IMR-90 (cell line): ENCODE measurements around the gene TMEM40. TPM values are rescaled to one million over a fixed set of nuclear protein-coding genes. Genes with fewer than 3 reads are reported as not detected.
"Not testable (repeated sequence)": the region's sequence is repeated elsewhere in the genome, so short reads cannot be mapped to it uniquely, and the experiment has no call there.

Experiments used
- ATAC-seq: fragments of 200-7000 bp; cut with Tn5 transposase; 2 replicates; pipeline ENCODE4 v1.9.1; 2020; ENCODE audit warnings: low read depth, mild to moderate bottlenecking, moderate library complexity
- BruUV-seq: library from RNA; stranded (reverse); fragments of 400-500 nt; replicated peaks from 2 replicates; lab custom pipeline; 2021; lab: Mats Ljungman, UMichigan
- CTCF ChIA-PET: fragments of 300-600 bp; formaldehyde crosslinking; extraction: SDS; loops from one replicate; lab custom pipeline; 2021; ENCODE audit warnings: antibody characterized with exemption; lab: Yijun Ruan, JAX
- POLR2A ChIA-PET: fragments of 300-600 bp; sonication (Branson Sonifier 250); formaldehyde crosslinking; loops from one replicate; lab custom pipeline; 2022; ENCODE audit warnings: antibody characterized with exemption; ENCODE audit not compliant: unreplicated experiment; lab: Charles Lee
- DNase-seq: peaks from one replicate; pipeline ENCODE4 v3.0.0; 2013
- H2AFZ ChIP-seq: replicated peaks from 2 replicates; pipeline ENCODE3; 2013; ENCODE audit warnings: low read length, mild to moderate bottlenecking; ENCODE audit not compliant: poor library complexity
- H2AK5ac ChIP-seq: 2 replicates; pipeline ENCODE4 v1.6.1; 2013; ENCODE audit warnings: low read depth, low read length, inconsistent platforms
- H2AK9ac ChIP-seq: replicated peaks from 2 replicates; pipeline ENCODE3; 2013; ENCODE audit warnings: mild to moderate bottlenecking, low read depth, low read length, moderate library complexity; ENCODE audit not compliant: poor library complexity
- H2BK120ac ChIP-seq: 2 replicates; pipeline ENCODE4 v1.6.1; 2013; ENCODE audit warnings: low read depth, low read length, inconsistent platforms
- H2BK15ac ChIP-seq: 3 replicates; pipeline ENCODE4 v1.6.1; 2013; ENCODE audit warnings: low read depth, low read length, inconsistent platforms
- H2BK20ac ChIP-seq: 2 replicates; pipeline ENCODE4 v1.6.1; 2013; ENCODE audit warnings: low read depth, mild to moderate bottlenecking, inconsistent platforms, low read length, moderate library complexity
- H2BK5ac ChIP-seq: 2 replicates; pipeline ENCODE4 v1.6.1; 2013; ENCODE audit warnings: mild to moderate bottlenecking, low read depth, low read length, inconsistent platforms; ENCODE audit not compliant: poor library complexity, severe bottlenecking
- H3K14ac ChIP-seq: replicated peaks from 2 replicates; pipeline ENCODE4 v1.6.1; 2013; ENCODE audit warnings: low read depth, low read length, inconsistent platforms
- H3K18ac ChIP-seq: 2 replicates; pipeline ENCODE4 v1.6.1; 2013; ENCODE audit warnings: low read depth, low read length, control low read depth
- H3K23ac ChIP-seq: 2 replicates; pipeline ENCODE4 v1.6.1; 2013; ENCODE audit warnings: low read depth, low read length, inconsistent platforms
- H3K27ac ChIP-seq: 2 replicates; pipeline ENCODE4 v1.5.1; 2013; ENCODE audit warnings: mild to moderate bottlenecking, control low read depth, low read length; ENCODE audit not compliant: insufficient read depth
- H3K27me3 ChIP-seq: 2 replicates; pipeline ENCODE4 v1.6.1; 2013; ENCODE audit warnings: low read length; ENCODE audit not compliant: control insufficient read depth, insufficient read depth
- H3K36me3 ChIP-seq: 2 replicates; pipeline ENCODE4 v1.6.1; 2013; ENCODE audit warnings: low read length, mixed read lengths; ENCODE audit not compliant: control insufficient read depth, insufficient read depth
- H3K4ac ChIP-seq: 2 replicates; pipeline ENCODE4 v1.6.1; 2013; ENCODE audit warnings: low read depth, low read length, inconsistent platforms
- H3K4me1 ChIP-seq: 2 replicates; pipeline ENCODE4 v1.6.1; 2013; ENCODE audit warnings: low read length, mixed read lengths; ENCODE audit not compliant: control insufficient read depth, insufficient read depth
- H3K4me2 ChIP-seq: 2 replicates; pipeline ENCODE4 v1.6.1; 2013; ENCODE audit warnings: low read depth, mild to moderate bottlenecking, control low read depth, low read length, moderate library complexity
- H3K4me3 ChIP-seq: 2 replicates; pipeline ENCODE4 v1.5.1; 2013; ENCODE audit warnings: low read depth, mild to moderate bottlenecking, control low read depth, low read length, moderate library complexity; ENCODE audit not compliant: insufficient read depth
- H3K56ac ChIP-seq: 2 replicates; pipeline ENCODE4 v1.6.1; 2013; ENCODE audit warnings: low read length, inconsistent platforms; ENCODE audit not compliant: insufficient read depth; ENCODE audit errors: extremely low read depth
- H3K79me1 ChIP-seq, 2 experiments: 2 replicates each; pipeline ENCODE4 v1.6.1; 2013; ENCODE audit warnings: low read length in 2 of 2, inconsistent platforms in 1 of 2, low read depth in 1 of 2
- H3K9ac ChIP-seq: 2 replicates; pipeline ENCODE4 v1.6.1; 2013; ENCODE audit warnings: low read depth, low read length, control low read depth
- H3K9me1 ChIP-seq: 2 replicates; pipeline ENCODE4 v1.6.1; 2013; ENCODE audit warnings: low read length, inconsistent platforms; ENCODE audit not compliant: insufficient read depth
- H3K9me3 ChIP-seq: 2 replicates; pipeline ENCODE4 v1.6.1; 2013; ENCODE audit warnings: low read length; ENCODE audit not compliant: control insufficient read depth, insufficient read depth
- H4K20me1 ChIP-seq: 2 replicates; pipeline ENCODE4 v1.6.1; 2013; ENCODE audit warnings: low read length, inconsistent platforms; ENCODE audit not compliant: insufficient read depth
- H4K5ac ChIP-seq: 2 replicates; pipeline ENCODE4 v1.6.1; 2013; ENCODE audit warnings: mild to moderate bottlenecking, low read depth, low read length, control low read depth
- H4K8ac ChIP-seq, 2 experiments: 2 replicates each; pipeline ENCODE4 v1.6.1; 2013; ENCODE audit warnings: low read depth in 2 of 2, low read length in 2 of 2, control low read depth in 1 of 2, inconsistent platforms in 1 of 2
- H4K91ac ChIP-seq: 2 replicates; pipeline ENCODE4 v1.6.1; 2013; ENCODE audit warnings: low read depth, low read length, inconsistent platforms; ENCODE audit not compliant: insufficient read depth
- dilution Hi-C: fragments of 300-500 bp; cut with HindIII; formaldehyde crosslinking; loops from one replicate; pipeline ENCODE4 v1.14.3; 2018; ENCODE audit warnings: low sequenced_read_pairs; ENCODE audit not compliant: unreplicated experiment
- in situ Hi-C: fragments of 300-500 bp; cut with MboI; formaldehyde crosslinking; loops from 3 replicates; pipeline ENCODE4 v1.14.3; 2019; ENCODE audit warnings: low sequenced_read_pairs, inconsistent platforms, mixed read lengths
- intact Hi-C: fragments of 100-400 bp; cut with micrococcal nuclease; formaldehyde crosslinking; loops from 2 replicates; pipeline ENCODE4 v1.10.0; 2022
- polyA plus RNA-seq, 3 experiments: library from polyadenylated mRNA; depleted of rRNA; stranded (reverse); fragments of >200 nt; gene quantifications; 2 replicates each; pipeline ENCODE4 v1.2.3, GENCODE V29; 2012; ENCODE audit warnings: low replicate concordance in 1 of 3
- total RNA-seq: library from RNA; depleted of rRNA; stranded (reverse); fragments of >200 nt; gene quantifications from 2 replicates; pipeline ENCODE4 v1.2.3, GENCODE V29; 2012

The TMEM40 gene
- total and polyA plus RNA-seq, 2 of the 4 experiments (the other 2 are of a cell fraction), result 0.27 TPM; not detected in 1

- H2AK9ac ChIP-seq, H3K4me2 ChIP-seq, H3K9me3 ChIP-seq, dilution Hi-C loops, H2BK15ac ChIP-seq, H3K18ac ChIP-seq, H3K27ac ChIP-seq, CTCF ChIA-PET, H4K91ac ChIP-seq, intact Hi-C loops, H3K56ac ChIP-seq, H3K27me3 ChIP-seq, POLR2A ChIA-PET, H4K20me1 ChIP-seq, H2AK5ac ChIP-seq, BruUV-seq, H4K5ac ChIP-seq, H4K8ac ChIP-seq, H3K14ac ChIP-seq, H2AFZ ChIP-seq, H3K23ac ChIP-seq, H3K4me1 ChIP-seq, H3K9ac ChIP-seq, in situ Hi-C loops, H3K4ac ChIP-seq, H3K36me3 ChIP-seq, H2BK120ac ChIP-seq, H3K9me1 ChIP-seq, ATAC-seq, DNase-seq, H3K4me3 ChIP-seq, H3K79me1 ChIP-seq, H2BK20ac ChIP-seq, H2BK5ac ChIP-seq: not testable (repeated sequence)
Observed at GRCh38 chr3:12723362-12723761, 35.7 kb downstream of the TMEM40 start.
